Glomerular visceral epithelial cell (primary cell): ENCODE results near the gene CLIC2.

Experiments used
- DNase-seq: peaks from one replicate; pipeline ENCODE4 v3.0.0-alpha.2; 2016; ENCODE audit errors: extremely low spot score

CLIC2 gene

GRCh38 chrX:155262970-155263754 lies 71.3 kb downstream of the CLIC2 start:
- DNase-seq, result no peak

- DNase-seq, result no peak
Measured at GRCh38 chrX:155259752-155260151, 74.7 kb downstream of the CLIC2 start.

- no peak for DNase-seq
Measured at GRCh38 chrX:155251391-155251790, 83.0 kb downstream of the CLIC2 start.

- DNase-seq, result no peak
Measured at GRCh38 chrX:155247497-155247896, 86.9 kb downstream of the CLIC2 start.

- DNase-seq, result no peak
Measured at GRCh38 chrX:155246748-155247147, 87.7 kb downstream of the CLIC2 start.

GRCh38 chrX:155242300-155242699 lies 92.1 kb downstream of the CLIC2 start:
- DNase-seq, result no peak

- DNase-seq, result no peak
Measured at GRCh38 chrX:155237719-155238118, 96.7 kb downstream of the CLIC2 start.

GRCh38 chrX:155235891-155236290 lies 98.5 kb downstream of the CLIC2 start:
- no peak for DNase-seq

- no peak for DNase-seq
Measured at GRCh38 chrX:155231163-155231562, 103.3 kb downstream of the CLIC2 start.
